NCI-H187 treated with DMSO at 0.1 percent for 48 hours (cell line): ENCODE measurements around the gene GCC1.
"Not testable (repeated sequence)": the region's sequence is repeated elsewhere in the genome, so short reads cannot be mapped to it uniquely, and the experiment has no call there.

Experiments used
- DNase-seq: peaks from one replicate; lab custom pipeline; 2025; lab: John Stamatoyannopoulos, UW

The GCC1 gene

GRCh38 chr7:127588697-127589482 is 3.5 kb upstream of the GCC1 start:
- no peak for DNase-seq

GRCh38 chr7:127588019-127588696 is 2.8 kb upstream of the GCC1 start, which contains the start of gene ARF5:
TSS of gene ARF5 (plus strand) at chr7:127588411. CDS start at chr7:127588499, 88 bp downstream.
- peak; percentile 22 for DNase-seq

- DNase-seq: no peak
Observed at GRCh38 chr7:127587663-127588018, 2.2 kb upstream of the GCC1 start.

- no peak for DNase-seq
Observed at GRCh38 chr7:127586346-127586745, 950 bp upstream of the GCC1 start.

GRCh38 chr7:127584648-127585043 is 750 bp downstream of the GCC1 start:
- no peak for DNase-seq

- DNase-seq: no peak
Observed at GRCh38 chr7:127582361-127582760, 3.0 kb downstream of the GCC1 start.

- no peak for DNase-seq
Observed at GRCh38 chr7:127581716-127582115, 3.7 kb downstream of the GCC1 start.

- DNase-seq: no peak
Observed at GRCh38 chr7:127580612-127581011, 4.8 kb downstream of the GCC1 start.

GRCh38 chr7:127578711-127579275 is 6.6 kb downstream of the GCC1 start:
- DNase-seq: no peak

GRCh38 chr7:127578036-127578684 is 7.2 kb downstream of the GCC1 start:
- no peak for DNase-seq

- DNase-seq: no peak
Observed at GRCh38 chr7:127571741-127572505, 13.5 kb downstream of the GCC1 start.

- DNase-seq: not testable (repeated sequence)
Observed at GRCh38 chr7:127568034-127568433, 17.4 kb downstream of the GCC1 start.

- DNase-seq: no peak
Observed at GRCh38 chr7:127566242-127566641, 19.2 kb downstream of the GCC1 start.

GRCh38 chr7:127557803-127558202 is 27.6 kb downstream of the GCC1 start:
- DNase-seq: no peak

- DNase-seq: no peak
Observed at GRCh38 chr7:127556404-127556803, 29.0 kb downstream of the GCC1 start.

- DNase-seq: no peak
Observed at GRCh38 chr7:127551941-127552340, 33.5 kb downstream of the GCC1 start.

- DNase-seq: no peak
Observed at GRCh38 chr7:127550247-127550646, 35.1 kb downstream of the GCC1 start.

GRCh38 chr7:127546313-127546712 is 39.1 kb downstream of the GCC1 start:
- DNase-seq: no peak

GRCh38 chr7:127541548-127541947 is 43.8 kb downstream of the GCC1 start:
- no peak for DNase-seq

- not testable (repeated sequence) for DNase-seq
Observed at GRCh38 chr7:127540461-127540860, 44.9 kb downstream of the GCC1 start.

GRCh38 chr7:127539116-127539515 is 46.3 kb downstream of the GCC1 start:
- no peak for DNase-seq

GRCh38 chr7:127536741-127537140 is 48.7 kb downstream of the GCC1 start:
- no peak for DNase-seq
